Measurements from ENCODE around the gene BEND7.

The BEND7 gene

GRCh38 chr10:13521026-13521425, 7.8 kb downstream of the BEND7 start:
- no peak for DNase-seq (ENCODE audit: low read depth in 3 of 3)

- no peak for DNase-seq (ENCODE audit: low read depth in 3 of 3)
Observed at GRCh38 chr10:13520194-13520593, 8.6 kb downstream of the BEND7 start.

- no peak for DNase-seq (ENCODE audit: low read depth in 3 of 3)
Observed at GRCh38 chr10:13518076-13518692, 10.6 kb downstream of the BEND7 start.

GRCh38 chr10:13517675-13518074, 11.1 kb downstream of the BEND7 start:
- no peak for DNase-seq (ENCODE audit: low read depth in 3 of 3)

GRCh38 chr10:13516176-13516575, 12.6 kb downstream of the BEND7 start:
- DNase-seq (ENCODE audit: low read depth in 3 of 3): no peak

GRCh38 chr10:13515467-13515866, 13.3 kb downstream of the BEND7 start:
- DNase-seq (ENCODE audit: low read depth in 3 of 3): no peak

- no peak for DNase-seq (ENCODE audit: low read depth in 3 of 3)
Observed at GRCh38 chr10:13514296-13514695, 14.5 kb downstream of the BEND7 start.

GRCh38 chr10:13512564-13512963, 16.2 kb downstream of the BEND7 start:
- no peak for DNase-seq (ENCODE audit: low read depth in 3 of 3)

- no peak for DNase-seq (ENCODE audit: low read depth in 3 of 3)
Observed at GRCh38 chr10:13511409-13511808, 17.4 kb downstream of the BEND7 start.

- no peak for DNase-seq (ENCODE audit: low read depth in 3 of 3)
Observed at GRCh38 chr10:13505052-13505680, 23.6 kb downstream of the BEND7 start.

- DNase-seq (ENCODE audit: low read depth in 3 of 3): no peak
Observed at GRCh38 chr10:13503745-13504463, 24.9 kb downstream of the BEND7 start.

- DNase-seq (ENCODE audit: low read depth in 3 of 3): no peak
Observed at GRCh38 chr10:13502380-13502779, 26.4 kb downstream of the BEND7 start.

- no peak for DNase-seq (ENCODE audit: low read depth in 3 of 3)
Observed at GRCh38 chr10:13500201-13500600, 28.6 kb downstream of the BEND7 start.

GRCh38 chr10:13499150-13499549, 29.7 kb downstream of the BEND7 start:
- DNase-seq (ENCODE audit: low read depth in 3 of 3): no peak

- no peak for DNase-seq (ENCODE audit: low read depth in 3 of 3)
Observed at GRCh38 chr10:13496931-13497330, 31.9 kb downstream of the BEND7 start.

GRCh38 chr10:13496164-13496563, 32.6 kb downstream of the BEND7 start:
- DNase-seq (ENCODE audit: low read depth in 3 of 3): no peak

GRCh38 chr10:13492493-13493180, 36.2 kb downstream of the BEND7 start:
- DNase-seq (ENCODE audit: low read depth in 3 of 3): no peak

- DNase-seq (ENCODE audit: low read depth in 3 of 3): no peak
Observed at GRCh38 chr10:13491747-13492360, 37.0 kb downstream of the BEND7 start.

- DNase-seq (ENCODE audit: low read depth in 3 of 3): no peak
Observed at GRCh38 chr10:13490503-13490902, 38.3 kb downstream of the BEND7 start.

- no peak for DNase-seq (ENCODE audit: low read depth in 3 of 3)
Observed at GRCh38 chr10:13489035-13489599, 39.7 kb downstream of the BEND7 start.

GRCh38 chr10:13485623-13486022, 43.2 kb downstream of the BEND7 start:
- no peak for DNase-seq (ENCODE audit: low read depth in 3 of 3)

GRCh38 chr10:13483951-13484350, 44.9 kb downstream of the BEND7 start:
- DNase-seq (ENCODE audit: low read depth in 3 of 3): no peak
